A172 (cell line): ENCODE measurements around the gene GSTT4. TPM values are rescaled to one million over a fixed set of nuclear protein-coding genes. Genes with fewer than 3 reads are reported as not detected.
"Not testable (repeated sequence)": the region's sequence is repeated elsewhere in the genome, so short reads cannot be mapped to it uniquely, and the experiment has no call there.

Experiments used
- DNase-seq: peaks from one replicate; pipeline ENCODE4 v3.0.0-alpha.2; 2015; ENCODE audit warnings: low spot score
- total RNA-seq: library from RNA; depleted of rRNA; stranded (reverse); fragments of >200 nt; shearing (Covaris generic); gene quantifications from 2 replicates; pipeline ENCODE4 v1.2.3, GENCODE V29; 2014; rRNA removed

The GSTT4 gene
- total RNA-seq = not detected in 2 replicates

DNA sequence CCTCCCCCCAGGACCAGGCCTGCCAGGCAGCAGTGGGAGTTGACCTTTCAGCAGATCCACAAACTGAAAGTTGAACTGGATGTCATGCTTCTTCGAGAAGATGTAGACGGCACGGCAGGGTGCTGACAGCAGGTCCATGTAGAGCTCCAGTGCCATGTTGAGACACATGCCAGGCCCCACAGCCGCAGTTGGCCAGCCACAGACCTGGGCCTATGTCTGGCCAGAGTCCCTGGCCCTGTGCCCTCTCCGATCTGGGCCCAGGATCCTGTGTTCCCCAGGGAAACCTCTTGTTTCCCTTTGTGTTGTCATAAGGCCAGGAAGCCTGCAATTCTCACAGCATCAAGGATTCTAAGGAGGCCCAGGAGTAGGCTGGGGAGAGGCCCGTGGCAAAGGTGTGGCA lies at the start of gene GSTT4:
GSTT4 (minus strand) TSS at position 253 of the 400 bp plus-strand sequence; CDS start at position 156, 97 bp downstream.
- DNase-seq = no peak

DNA sequence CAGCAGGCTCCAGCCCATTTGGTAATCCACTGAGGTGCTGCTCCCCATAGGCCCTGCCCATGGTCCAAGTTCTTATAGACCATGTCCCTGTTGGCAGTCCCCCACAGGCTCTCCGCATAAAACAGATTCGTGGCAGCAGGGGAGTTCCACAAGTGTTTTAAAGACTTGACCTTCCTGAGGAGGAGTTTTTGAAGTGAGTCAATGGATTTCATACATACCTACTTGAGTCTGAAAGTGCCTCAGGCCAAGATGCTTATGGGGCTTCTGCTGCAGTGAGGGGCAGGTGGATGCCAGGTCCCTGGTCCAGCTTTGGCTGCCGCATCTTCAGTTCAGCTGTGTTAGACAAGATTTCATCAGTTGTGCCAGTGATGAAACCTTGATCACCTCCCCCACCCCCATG lies 49.1 kb upstream of the GSTT4 start:
- DNase-seq = no peak

- no peak for DNase-seq
Measured at GRCh38 chr22:24053481-24054226, 48.4 kb upstream of the GSTT4 start.

GRCh38 chr22:24051568-24051967 lies 46.3 kb upstream of the GSTT4 start:
- no peak for DNase-seq

DNA sequence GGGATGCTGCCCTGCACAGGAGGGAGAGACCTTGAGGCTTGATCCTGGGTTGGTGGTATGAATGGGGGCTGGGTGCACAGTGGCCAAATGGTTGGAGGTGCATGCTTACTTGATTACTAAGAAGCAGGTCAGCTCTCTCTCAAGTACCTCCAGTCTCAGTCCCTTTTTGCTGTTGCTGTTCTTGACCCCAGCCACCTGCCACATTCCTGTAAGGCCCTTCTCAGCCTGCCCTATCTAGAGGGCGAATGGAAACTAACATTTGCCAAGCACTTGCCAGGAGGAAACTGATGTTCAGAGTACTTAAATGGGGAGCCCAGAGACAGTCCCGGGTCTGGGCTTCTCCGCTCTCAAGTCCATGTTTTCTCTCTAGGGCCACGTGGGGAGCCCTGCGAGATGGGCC lies 45.8 kb upstream of the GSTT4 start:
- no peak for DNase-seq

GRCh38 chr22:24049978-24050377 lies 44.7 kb upstream of the GSTT4 start:
- no peak for DNase-seq

- no peak for DNase-seq
Measured at GRCh38 chr22:24049211-24049610, 44.0 kb upstream of the GSTT4 start.

DNA sequence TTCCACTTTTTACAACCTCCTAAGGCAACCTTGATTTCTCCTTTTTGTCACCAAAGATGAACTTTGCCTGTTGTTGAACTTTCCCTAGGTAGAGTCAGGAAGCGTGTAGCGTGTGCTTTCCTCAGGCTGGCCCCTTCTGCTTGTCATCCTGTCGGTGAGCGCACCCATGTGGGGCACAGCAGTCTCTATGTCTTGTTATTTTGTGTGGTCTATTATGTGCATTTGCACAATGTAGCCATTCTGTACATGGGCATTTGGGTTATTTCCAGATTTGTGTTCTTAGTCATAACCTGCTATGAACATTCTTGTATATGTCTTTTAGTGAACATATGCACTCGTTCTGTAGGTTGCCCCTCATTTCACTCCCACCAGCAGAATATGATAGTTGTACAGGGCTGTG lies 40.8 kb upstream of the GSTT4 start:
- DNase-seq = no peak

GRCh38 chr22:24043958-24044357 lies 38.7 kb upstream of the GSTT4 start:
- DNase-seq = no peak

DNA sequence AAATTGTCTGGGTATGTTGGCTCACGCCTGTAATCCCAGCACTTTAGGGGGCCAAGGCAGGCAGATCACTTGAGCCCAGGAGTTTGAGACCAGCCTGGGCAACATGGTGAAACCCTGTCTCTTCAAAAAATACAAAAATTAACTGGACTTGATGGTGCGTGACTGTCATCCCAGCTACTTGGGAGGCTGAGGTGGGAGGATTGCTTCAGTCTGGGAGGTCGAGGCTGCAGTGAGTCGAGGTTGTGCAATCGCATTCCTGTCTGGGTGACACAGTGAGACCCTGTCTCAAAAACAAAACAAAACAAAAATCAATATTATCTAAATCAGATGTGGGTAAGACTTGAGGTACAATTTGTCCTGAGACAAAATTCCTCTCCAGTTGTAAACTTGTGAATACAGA lies 38.2 kb upstream of the GSTT4 start:
- not testable (repeated sequence) for DNase-seq

DNA sequence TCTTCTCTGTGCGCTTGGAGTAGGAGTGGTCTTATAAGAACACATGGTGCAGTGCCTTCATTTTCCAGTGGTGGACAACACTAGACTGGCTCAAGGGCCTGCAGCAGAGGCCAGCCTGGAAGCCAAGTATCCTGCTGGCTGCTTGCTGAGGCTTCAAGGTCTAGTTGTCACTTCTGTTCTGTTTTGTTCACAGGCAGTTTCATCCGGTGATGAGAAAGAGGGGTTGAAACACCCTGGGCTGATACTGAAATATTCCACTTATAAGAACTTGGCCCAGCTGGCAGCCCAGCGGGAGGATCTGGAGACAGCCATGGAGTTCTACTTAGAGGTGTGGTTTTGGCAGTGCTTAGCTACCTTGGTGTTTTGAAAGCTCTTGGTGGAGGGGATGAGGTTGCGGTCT lies 35.7 kb upstream of the GSTT4 start:
- no peak for DNase-seq

DNA sequence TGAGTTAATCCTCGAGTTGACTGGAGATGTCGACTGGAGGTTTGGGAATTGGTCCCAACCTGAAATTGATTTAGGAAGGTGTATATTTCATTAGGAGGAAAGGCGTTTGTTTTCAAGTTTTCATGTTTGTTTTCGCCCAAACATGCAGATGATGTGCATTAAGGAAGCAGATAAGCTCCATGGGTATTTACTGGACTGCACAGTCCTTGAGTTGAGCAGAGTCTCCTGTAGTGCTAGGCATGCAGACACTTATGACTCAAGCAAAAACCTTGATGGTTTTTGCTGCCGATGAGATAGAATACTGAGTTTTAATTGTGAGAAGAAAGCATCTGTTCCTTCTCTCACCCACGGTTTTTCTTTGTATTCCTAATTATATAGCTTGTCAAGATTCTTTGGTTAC lies 33.8 kb upstream of the GSTT4 start:
- DNase-seq = no peak

DNA sequence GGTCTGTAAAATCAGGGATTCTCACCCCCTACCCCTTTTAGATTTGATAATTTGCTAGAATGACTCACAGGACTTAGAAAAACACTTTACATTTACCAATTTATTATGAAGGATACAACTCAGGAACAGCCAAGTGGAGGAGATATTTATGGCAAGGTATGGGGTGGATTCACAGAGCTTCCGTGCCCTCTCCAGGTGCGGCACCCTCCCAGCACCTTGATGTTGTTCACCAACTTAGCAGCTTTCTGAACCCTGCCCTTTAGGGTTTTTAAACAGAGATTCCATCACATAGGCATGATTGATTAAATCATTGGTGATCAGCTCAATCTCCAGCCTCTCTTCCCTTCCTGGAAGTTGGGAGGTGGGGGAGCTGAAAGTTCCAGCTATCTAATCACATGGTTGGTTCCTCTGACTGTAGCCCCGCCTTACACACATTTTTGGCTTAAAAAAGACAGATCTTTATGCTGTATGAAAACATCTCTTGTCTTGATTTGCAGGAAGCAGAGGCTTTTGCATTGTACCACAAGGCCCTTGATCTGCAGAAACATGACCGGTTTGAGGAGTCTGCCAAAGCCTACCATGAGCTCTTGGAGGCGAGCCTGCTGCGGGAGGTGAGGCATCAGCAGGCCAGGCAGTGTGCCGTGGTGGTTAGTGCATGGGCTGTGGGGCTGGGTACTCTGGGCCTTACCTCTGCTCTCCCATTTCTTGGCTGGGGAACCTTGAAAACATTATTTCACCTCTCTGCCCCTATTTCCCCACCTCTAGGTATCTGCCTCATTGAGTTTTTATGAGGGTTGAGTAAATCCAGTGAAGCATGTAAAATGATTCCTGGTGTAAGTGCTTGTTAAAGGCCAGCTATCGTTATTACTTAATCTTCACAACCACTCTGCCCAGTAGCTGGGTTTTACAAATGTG lies 32.9 kb upstream of the GSTT4 start:
- no peak for DNase-seq

GRCh38 chr22:24035296-24035695 lies 30.0 kb upstream of the GSTT4 start:
- DNase-seq = no peak

- DNase-seq = no peak
Measured at GRCh38 chr22:24033731-24034130, 28.5 kb upstream of the GSTT4 start.

DNA sequence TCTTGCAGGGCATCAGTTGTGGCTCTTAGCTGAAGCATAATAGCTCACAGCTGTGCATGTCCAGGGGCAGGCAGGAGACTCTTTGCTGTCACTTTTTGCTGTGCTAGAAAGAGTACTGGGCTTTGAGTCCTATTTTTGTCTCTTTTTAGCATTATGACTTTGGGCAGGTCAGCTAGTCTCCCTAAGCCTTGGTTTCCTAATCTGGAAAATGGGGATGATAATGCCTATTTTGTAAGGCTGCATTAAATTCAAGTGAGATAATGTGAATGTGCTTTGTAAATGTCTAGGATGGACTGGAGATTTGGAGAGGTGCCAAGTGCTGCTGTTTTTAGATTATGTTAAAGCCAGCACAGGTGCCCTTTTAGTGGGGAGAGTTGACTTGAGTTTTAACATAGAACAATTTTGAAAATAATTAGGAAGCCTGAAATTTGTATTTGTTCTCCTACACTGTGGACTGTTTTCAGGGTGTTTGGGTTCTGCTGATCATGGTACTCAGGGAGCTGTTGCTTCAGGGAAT lies 25.0 kb upstream of the GSTT4 start:
- DNase-seq = no peak

GRCh38 chr22:24029304-24029703 lies 24.1 kb upstream of the GSTT4 start:
- DNase-seq = no peak

DNA sequence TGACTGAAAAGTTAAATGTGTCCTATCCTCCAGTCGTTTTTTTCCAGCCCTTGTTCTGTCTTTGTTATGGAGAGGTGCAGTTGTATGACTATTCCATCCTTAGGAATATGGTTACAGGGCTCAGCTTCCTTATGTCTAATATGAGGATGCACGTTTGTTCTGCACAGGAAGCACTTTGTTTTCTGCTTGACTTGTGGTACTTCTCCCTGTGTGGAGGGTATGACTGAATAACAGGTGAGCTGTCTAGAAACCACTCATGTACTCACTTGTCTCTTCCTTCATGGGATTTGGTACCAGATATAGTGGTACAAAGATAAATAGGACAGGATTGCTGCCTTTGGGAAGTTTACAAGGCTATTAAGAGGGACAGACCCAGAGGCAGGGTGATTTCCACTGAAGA lies 23.3 kb upstream of the GSTT4 start:
- DNase-seq = no peak

- DNase-seq = no peak
Measured at GRCh38 chr22:24027991-24028390, 22.7 kb upstream of the GSTT4 start.

- DNase-seq = no peak
Measured at GRCh38 chr22:24027389-24027975, 22.2 kb upstream of the GSTT4 start.

- no peak for DNase-seq
Measured at GRCh38 chr22:24026733-24027132, 21.5 kb upstream of the GSTT4 start.

- DNase-seq = no peak
Measured at GRCh38 chr22:24026056-24026455, 20.8 kb upstream of the GSTT4 start.
